NOMO-1 treated with DMSO at 0.1 percent for 48 hours (cell line): Measurements from ENCODE around the gene HEATR5A.

Experiments
- DNase-seq: peaks from one replicate; lab custom pipeline; 2025; ENCODE audit not compliant: unreplicated experiment; lab: John Stamatoyannopoulos, UW

The HEATR5A gene

DNA sequence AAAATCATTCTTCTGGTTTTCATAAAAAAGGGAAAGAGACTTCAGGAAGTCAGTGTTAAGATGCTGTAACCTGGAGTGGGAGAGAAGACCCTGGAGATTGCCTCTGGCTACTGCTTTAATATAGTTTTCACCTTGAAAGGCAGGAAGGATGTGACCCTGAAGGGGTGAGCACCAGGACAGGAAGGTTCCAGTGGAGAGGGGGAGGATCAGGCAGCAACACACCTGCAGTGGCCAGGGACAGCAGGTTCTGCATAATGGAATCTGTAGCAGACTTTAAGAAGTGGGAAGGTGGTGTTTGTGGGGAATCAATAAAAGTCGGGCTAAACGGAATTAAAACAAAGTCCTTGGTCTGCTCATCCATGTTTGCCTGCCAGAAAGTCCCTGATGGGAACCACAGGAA lies 6.3 kb upstream of the HEATR5A start:
- no peak for DNase-seq

DNA sequence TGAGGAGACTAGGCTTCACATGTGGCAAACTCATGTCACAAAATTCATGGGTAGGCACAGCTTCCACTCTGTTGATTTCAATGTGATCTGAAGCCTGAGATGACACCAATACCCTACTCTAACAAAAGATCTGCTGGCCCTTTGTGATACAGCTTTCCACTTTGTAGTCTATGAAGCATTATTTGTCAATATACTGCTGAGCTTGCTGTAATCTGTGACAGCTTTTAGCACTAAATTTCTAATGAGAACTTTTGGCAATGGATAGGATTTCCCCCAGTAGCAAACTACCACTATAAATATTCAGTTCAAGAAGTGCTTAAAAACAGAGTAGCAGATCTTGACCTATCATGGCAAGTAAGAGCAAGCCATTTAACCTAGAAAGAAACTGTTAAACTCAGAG lies 5.6 kb upstream of the HEATR5A start:
- DNase-seq = no peak

DNA sequence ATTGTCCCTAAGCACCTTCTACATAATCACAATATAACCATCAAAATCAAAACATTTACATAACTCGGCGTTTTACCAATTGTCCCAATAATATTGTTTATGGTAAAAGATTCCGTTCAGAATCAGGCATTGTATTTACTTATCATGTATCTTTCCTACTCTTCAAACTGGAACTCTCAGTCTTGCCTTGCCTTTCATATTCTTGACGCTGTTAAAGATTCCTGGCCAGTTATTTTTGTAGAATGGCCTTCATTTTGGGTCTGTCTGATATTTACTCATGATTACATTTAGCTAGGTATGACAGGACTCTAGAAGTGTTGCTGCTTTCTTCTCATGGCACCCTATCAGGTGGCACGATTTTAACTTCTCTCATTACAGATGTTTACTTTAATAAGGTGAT lies 850 bp upstream of the HEATR5A start:
- no peak for DNase-seq

DNA sequence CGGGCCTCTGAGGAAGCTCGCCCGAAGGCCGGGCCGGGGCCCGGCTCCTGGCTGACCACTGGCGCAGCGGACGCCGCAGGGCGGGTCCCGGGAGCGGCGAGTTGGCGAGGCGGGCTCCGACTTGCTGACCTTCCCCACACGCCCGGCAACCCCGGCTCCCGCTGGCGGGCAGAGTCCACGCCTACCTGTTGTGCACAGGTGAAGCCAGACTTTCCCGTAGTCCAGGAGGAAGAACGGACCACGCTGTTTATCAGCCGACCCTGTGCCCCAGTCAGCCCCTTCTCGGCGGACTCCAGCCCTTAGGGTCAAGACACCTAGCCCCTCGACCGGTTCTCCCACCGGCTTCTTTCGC lies 407 bp downstream of the HEATR5A start:
- no peak for DNase-seq

DNA sequence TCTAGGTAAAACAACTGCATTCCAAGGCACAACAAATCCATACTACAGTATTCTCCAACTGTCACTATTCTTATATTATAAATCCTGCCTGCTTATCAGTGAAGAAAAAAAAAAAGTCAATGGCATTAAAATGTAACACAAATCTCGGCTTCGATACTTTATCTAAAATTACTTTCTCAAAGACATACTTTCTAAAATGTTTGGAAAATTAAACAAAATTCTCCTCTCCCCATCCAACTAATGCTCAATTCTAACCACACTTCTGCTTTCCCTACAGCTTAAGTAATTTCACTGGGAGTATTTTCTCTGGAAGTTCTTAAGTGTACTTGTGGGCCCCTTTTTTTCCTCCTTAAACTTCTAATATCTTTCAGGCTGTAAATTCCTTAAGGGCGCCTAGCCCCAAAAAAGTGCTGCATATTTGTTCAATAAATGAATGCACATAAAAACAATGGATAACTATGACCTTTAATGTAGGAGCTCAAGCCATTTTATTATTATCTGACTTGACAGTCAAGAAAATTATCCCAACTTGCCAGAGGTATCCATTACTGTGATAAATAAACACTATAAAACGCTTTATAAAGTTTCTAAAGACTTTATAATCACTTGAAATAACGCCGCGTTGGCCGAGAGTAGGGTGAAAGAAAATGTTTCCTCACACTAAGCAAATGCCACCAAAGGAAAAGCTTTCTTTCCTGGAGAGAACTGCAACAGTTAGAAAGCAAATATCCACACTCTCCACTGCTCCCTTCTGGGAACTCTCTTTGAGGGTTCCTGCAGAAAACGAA lies 977 bp downstream of the HEATR5A start:
- no peak for DNase-seq

DNA sequence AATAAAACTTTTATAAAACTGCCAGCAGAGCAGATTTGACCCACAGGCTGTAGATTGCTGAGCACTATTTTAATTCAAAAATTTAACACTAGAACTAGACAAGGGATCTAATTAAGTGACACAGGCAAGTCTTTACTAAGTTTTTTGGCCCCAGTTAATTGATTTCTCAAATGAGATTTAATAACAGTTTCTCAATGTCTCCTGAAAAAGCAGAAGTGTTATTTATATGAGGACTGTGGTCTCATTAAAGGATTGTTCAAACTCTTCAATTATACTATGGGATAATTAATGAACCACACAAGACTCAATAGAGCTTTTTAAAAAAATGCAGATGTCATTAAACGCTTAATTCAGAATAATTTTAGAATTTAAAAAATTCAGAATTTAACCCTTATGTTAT lies 1.9 kb downstream of the HEATR5A start:
- peak; percentile 62 for DNase-seq

DNA sequence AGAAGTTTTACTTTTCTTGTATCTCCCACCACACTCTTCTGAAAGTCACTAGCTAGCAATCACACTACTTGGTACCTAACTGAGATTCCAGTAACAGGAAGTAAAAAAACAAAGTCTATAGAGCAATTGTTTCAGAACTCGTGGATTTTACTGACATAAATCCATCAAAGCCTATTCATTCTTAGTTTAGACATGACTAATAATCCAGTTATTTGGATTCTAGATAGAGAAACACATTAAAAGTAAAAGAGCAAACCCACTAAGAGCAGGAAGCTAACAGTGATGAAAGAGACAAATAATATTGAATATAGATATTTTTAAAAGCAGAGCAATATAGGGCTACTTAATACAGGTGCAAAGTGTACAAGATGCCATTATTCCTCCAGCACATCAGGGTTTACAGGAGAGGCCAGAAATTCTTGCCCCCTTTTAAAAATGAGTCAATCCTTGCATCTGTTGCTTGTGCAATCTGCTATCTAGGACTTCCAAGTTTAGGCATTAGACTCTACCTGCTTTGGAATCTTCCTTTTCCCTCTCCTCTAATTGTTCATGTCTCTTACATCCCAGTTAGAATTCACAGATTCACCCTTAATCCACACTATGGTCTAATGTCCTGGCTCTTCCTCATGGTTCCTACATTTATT lies 6.0 kb downstream of the HEATR5A start:
- peak; percentile 18 for DNase-seq

DNA sequence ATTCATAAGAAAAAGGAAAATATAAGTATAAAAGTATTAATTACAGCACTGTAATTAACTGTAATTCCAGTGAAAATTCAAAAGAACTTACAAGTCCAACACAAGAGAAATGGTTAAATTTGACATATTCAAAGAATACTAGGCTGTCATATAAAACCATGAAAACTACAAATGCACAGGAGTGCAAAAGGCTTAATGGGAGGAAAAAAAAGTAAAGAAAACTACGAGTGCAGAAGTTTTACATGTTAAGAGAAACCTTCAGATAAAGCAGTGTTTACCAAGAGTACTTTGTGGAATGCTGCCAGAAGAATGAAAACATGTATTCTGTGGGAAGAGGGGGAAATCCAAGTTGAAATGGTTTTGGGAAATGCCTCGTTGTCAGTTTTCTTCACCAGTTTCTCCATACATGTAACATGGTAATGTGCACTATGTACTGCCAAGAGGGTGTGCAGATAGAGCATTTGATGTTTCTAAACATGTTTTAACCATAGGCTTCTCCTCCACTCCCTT lies 9.1 kb downstream of the HEATR5A start:
- DNase-seq = no peak

DNA sequence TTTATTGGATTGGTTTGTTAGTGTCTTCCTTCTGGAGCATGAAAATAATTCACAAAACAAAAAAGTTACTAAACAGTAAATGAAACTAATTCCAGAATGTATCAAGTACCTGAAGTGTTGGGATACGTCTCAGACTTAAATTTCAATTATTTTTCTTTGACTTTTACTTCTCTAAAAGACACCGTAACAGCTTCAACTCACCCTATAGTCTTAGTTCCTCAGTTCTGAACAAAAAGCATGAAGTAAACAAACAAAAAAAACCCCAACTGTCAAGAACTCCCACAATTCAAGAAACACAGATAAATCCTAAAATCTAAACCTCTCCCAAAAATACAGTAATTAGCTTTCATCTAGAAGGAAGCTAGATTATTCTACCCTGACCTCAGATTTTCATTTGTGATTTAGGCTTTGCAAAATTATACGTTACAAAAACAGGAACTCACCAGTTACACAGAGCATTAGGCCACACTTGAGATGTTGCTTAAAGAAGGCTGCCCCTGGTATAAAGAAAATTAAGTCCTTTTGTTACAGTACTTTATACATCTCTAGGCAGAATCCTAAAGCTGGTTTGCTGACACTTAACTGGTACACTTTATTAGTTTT lies 10.2 kb downstream of the HEATR5A start:
- peak; percentile 91 for DNase-seq

DNA sequence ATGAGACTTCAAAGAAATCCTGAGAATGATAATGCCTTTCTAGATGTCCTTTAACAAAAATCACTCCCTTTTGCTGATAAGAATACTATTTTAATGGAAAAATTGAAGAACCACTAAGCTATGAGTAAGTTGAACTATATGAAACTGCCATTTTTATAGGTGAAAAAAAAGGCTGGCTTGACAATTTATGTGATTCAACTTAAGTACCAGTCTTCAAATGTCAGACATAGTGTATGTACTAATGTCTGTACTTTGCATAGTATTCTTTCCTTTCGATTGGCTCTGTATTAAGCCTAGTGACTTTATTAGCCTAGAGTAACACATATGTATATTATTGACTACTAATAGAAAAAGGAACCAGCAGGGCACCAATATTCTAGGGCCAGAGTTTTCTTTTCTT lies 11.9 kb downstream of the HEATR5A start:
- no peak for DNase-seq

DNA sequence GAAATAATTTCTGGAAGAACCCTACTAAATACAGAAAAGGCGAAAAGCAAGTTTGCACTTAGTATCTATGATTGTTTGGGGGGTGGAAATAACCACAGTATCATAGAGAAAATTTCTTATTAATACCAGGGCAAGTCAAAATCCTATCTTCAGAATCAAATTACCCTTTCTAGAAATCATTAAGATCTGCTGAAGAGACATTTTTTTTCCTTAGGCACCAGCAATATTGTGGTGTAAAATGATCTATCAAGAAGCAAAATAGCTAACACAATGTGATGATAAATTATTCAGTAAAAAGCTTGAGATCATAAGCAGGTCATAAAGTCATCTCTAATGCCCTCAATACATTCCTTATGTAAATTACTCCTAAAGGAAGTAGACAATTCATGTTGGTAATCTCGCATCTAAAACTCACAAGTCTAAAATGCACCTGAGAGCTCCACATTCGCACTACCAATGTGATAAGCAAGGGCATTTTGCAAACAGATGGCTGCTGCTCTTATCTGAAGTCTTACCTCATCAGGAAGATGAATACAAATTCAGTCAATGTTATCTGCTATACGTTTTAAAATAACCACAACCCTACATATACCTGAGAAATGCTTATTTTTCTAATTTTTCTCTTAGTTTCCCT lies 14.6 kb downstream of the HEATR5A start:
- no peak for DNase-seq

DNA sequence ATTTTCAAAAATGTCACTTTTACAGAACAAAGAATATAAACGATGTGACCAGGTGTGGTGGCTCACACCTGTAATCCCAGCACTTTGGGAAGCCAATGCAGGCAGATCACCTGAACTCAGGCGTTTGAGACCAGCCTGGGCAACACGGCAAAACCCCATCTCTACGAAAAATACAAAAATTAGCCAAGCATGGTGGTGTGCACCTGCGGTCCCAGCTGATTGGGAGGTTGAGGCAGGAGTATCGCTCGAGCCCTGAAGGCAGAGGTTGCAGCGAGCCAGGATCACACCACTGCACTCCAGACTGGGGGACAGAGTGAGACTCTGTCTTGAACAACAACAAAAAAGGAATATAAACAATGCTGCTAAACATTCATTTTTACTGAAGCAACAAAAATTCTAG lies 15.2 kb downstream of the HEATR5A start:
- no peak for DNase-seq

DNA sequence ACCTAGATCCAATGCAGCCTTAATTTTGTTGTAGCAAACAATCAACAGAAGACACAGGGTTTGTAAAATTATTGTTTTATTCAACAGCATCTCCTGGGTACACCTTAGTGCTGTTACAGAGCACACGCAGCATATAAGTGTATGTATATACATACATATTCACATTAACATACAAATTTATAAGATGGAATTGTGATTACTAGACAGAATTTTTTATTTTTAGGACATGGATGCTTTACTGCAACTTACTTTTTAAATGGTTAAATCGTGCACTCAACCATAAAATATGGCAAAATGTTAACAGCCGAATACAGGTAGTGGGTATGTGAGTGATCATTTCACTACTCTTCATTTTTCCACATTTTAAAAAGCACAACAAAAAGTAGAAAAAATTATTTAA lies 16.6 kb downstream of the HEATR5A start:
- DNase-seq = no peak

DNA sequence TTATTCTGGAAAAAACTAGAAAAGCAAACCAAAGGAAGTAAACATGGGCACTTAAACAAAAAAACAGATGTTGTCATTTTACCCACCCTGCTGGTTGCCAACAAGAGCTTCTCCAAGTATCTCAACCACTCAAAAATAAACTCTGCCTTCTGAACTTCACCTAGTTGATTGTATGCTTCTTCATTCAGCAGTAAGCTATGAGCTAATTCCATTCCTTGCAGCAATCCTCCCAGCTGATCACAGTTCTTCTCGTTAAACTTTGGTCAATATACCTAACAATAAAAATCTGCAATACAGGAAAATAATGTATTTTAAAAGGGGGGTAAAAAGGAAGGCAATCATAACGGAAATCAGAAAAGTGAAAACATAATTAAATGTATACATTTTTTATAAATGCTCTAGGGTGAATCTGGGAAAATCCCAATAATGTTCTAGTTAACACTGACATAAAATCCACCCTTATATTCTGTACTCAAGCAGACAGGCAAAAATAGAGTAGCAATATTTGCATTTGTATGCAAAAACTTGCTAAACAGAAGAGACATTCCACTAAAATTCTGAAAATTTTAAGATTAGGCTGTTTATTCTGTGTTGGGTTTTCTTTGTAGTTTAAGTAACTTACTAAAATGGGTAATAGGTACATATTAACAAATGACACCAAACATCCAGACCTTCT lies 17.4 kb downstream of the HEATR5A start:
- no peak for DNase-seq

DNA sequence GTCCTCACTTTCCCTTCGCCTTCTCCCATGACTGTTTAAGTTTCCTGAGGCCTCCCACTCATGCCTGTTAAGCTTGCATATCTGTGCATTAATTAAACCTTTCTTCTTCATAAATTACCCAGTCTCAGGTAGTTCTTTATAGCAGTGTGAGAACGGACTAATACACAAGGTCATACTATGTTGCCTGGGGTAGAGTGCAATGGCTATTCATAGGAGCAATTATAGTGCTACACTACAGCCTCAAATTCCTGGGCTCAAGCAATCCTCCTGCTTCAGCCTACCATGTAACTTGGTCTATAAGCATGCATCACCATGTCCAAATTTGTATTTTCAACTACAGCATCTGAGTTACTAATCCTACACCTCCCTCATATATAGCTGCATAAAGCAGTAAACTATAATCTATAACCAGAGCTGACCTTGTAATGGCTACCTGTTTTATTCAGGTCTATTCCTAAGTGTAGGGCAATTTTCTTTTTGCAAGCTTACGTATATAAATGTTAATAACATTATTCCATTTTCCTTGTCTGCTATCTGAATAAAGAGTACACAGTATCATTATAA lies 18.9 kb downstream of the HEATR5A start:
- DNase-seq = no peak

DNA sequence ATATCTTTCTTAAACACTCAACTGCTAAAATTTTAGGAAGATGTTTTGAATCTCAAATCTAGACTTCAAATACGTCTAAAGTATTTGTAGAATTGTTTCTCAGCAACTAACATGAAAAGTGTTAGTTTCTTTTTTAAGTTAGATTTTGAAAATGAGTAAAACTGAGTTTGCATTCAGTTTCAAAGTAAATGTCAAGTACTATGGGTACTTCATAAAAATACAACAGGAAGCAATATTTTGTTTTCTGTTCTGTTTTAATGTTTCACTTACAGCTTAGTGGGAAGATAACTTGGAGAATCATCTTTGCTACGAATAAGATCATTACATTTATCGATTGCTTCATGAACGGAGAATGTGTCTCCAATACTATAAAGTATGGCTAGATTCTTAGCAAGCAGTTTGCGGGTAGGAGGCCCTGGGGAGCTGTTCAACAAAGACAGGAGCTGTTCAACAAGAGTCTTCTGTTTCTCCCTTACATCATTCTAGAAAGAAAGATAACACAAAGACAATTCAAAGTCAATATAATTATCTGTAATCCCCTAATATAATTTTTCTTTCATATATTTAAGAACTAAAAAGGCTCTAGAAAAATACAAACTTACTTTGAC lies 20.2 kb downstream of the HEATR5A start:
- no peak for DNase-seq

DNA sequence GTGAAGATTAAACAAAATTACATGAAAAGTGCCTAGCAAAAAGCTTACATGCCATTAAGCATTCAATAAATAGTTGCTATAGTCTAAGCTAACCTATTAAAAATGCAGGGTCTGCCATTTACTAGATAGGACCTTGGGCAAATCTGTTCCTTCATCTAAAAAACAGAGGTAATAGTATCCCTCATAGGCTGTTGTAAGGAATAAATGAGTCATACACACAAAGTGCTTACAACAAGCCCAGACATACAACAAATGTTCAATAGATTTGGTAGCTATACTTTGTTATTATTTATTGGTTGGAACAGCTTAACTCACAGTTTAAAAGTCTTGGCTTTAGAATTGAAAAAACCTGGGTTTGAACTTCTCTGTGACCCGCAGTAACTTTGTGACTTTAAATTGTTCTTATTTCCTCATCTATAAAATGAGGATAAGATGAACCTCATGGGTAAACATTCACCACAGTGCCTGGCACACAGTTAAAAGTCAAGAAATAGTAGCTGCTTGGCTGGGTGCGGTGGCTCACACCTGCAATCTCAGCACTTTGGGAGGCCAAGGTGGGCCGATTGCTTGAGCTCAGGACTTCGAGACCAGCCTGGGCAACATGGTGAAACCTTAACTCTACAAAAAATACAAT lies 24.7 kb downstream of the HEATR5A start:
- DNase-seq = no peak

DNA sequence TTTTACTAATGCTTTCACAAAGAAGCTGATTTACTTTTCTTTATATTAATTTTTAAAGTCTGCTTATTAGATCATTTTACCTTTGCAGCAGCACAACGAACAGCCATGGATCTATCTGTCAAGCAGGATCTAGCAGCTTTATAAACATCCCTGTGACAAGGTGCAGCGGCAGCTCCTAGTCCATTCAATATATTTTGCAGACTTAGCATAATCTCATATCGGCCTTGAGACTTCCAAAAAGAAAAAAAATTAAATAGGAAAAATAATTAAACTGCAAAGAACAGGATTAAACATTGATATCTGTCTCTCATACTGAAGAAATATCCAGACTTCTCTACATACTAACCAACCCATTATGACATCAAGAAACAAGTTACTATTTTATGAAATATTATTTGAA lies 25.2 kb downstream of the HEATR5A start:
- DNase-seq = no peak

DNA sequence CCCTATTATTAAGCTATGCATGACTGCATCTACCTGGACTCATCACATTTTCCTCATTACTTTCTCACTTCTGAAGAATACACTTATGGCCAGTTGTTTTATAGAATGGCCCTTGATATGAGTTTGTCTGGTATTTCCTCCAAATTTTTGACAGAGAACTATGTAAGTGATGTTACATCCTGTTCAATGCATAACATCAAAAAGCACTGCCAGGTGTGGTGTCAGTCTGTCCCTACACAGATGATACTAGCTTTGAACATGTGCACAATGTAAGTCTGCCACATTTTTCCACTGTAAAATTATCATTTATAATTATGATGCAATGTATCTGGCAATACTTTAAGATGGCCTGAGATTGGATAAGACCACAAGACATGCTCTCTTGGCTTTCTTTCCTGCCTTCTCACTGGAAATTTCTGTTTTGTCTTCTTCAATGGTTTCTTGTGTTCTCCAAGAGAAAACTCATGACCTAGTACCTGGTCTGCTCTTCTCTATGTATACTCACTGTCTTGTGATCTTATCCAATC lies 28.3 kb downstream of the HEATR5A start:
- DNase-seq = no peak

DNA sequence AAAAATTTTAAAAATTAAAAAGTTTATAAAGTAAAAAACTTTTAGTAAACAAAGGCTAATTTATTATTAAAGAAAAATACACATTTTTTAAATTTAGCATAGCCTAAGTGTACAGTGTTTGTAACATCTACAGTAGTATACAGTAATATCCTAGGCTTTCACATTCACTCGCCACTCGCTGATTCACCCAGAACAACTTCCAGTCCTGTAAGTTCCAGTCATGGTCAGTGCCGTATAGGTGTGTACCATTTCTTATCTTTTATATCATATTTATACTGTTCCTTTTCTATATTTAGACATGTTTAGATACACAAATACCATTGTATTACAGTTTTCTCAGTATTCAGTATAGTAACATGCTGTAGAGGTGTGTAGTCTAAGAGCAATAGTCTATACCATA lies 28.9 kb downstream of the HEATR5A start:
- DNase-seq = no peak
